HepG2 (cell line): ENCODE results near the gene OR10K1. TPM values are rescaled to one million over a fixed set of nuclear protein-coding genes. Genes with fewer than 3 reads are reported as not detected.

Source experiments
- ATAC-seq: fragments of 200-7000 bp; cut with Tn5 transposase; 3 replicates; pipeline ENCODE4 v1.9.1; 2020; ENCODE audit warnings: mild to moderate bottlenecking, moderate library complexity
- BruUV-seq: library from RNA; stranded (reverse); fragments of 400-500 nt; replicated peaks from 2 replicates; lab custom pipeline; 2021; lab: Mats Ljungman, UMichigan
- CTCF ChIA-PET: fragments of 300-600 bp; formaldehyde crosslinking; extraction: SDS; loops from one replicate; lab custom pipeline; 2021; ENCODE audit warnings: low total read pairs, inconsistent platforms, low intra/inter-chr PET ratio; lab: Yijun Ruan, JAX
- POLR2A ChIA-PET: fragments of 350-600 bp; sonication (Branson Sonifier 250); formaldehyde crosslinking; loops from one replicate; lab custom pipeline; 2020; ENCODE audit warnings: antibody characterized with exemption, inconsistent platforms; lab: Yijun Ruan, JAX
- DNase-seq: peaks from one replicate; pipeline ENCODE4 v3.0.0-alpha.2; 2015; ENCODE audit warnings: low spot score
- FAIRE-seq: peaks from 3 replicates; lab custom pipeline; 2011; peaks lifted over from hg19 to GRCh38; lab: Jason Lieb, UNC
- H2AFZ ChIP-seq: one replicate; pipeline ENCODE4 v1.6.1; 2011; ENCODE audit warnings: low read length, inconsistent platforms
- H3K27ac ChIP-seq: fragments of 300-600 bp; 3 replicates; pipeline ENCODE4 v1.8.0; 2011; ENCODE audit warnings: mixed run types, mild to moderate bottlenecking, mixed read lengths, low read length, inconsistent platforms; ENCODE audit not compliant: insufficient read depth; ENCODE audit errors: extremely low read length
- H3K27me3 ChIP-seq, 2 experiments: fragments of 200-600 bp in 1 of 2; 2 replicates in 1 of 2; 3 replicates in 1 of 2; pipeline versions ENCODE4 v1.6.0 to v1.8.0; 2011; ENCODE audit warnings: low read length in 2 of 2, mild to moderate bottlenecking in 2 of 2, moderate library complexity in 2 of 2, inconsistent platforms in 1 of 2; ENCODE audit not compliant: insufficient read depth in 2 of 2, control insufficient read depth in 1 of 2
- H3K36me3 ChIP-seq, 2 experiments: fragments of 200-600 bp in 1 of 2; replicated peaks in 1 of 2; 2 replicates in 1 of 2; 3 replicates in 1 of 2; pipeline versions ENCODE4 v1.5.1 to v1.8.0; 2011; ENCODE audit warnings: low read length in 2 of 2, inconsistent platforms in 1 of 2; ENCODE audit not compliant: insufficient read depth in 2 of 2, control insufficient read depth in 1 of 2
- H3K4me1 ChIP-seq: 2 replicates; pipeline ENCODE4 v1.5.1; 2012; ENCODE audit warnings: low read length, inconsistent platforms; ENCODE audit not compliant: insufficient read depth
- H3K4me2 ChIP-seq: 2 replicates; pipeline ENCODE4 v1.6.0; 2011; ENCODE audit warnings: low read depth, low read length, inconsistent platforms
- H3K4me3 ChIP-seq, 3 experiments: fragments of 200-600 bp in 1 of 3; sonication (generic), shearing (Covaris generic) in 1 of 3; replicated peaks in 1 of 3; 2 replicates each; pipeline ENCODE4 v1.5.1; 2011 to 2016; ENCODE audit warnings: low read length in 3 of 3, inconsistent platforms in 2 of 3, low read depth in 2 of 3, mild to moderate bottlenecking in 2 of 3, control low read depth in 1 of 3, mixed read lengths in 1 of 3; ENCODE audit not compliant: insufficient read depth in 1 of 3
- H3K79me2 ChIP-seq: one replicate; pipeline ENCODE4 v1.6.1; 2011; ENCODE audit warnings: low read length, inconsistent platforms; ENCODE audit not compliant: insufficient read depth
- H3K9ac ChIP-seq: 2 replicates; pipeline ENCODE4 v1.6.0; 2011; ENCODE audit warnings: mild to moderate bottlenecking, low read depth, low read length, inconsistent platforms; ENCODE audit not compliant: insufficient read depth
- H3K9me3 ChIP-seq: 2 replicates; pipeline ENCODE4 v1.5.1; 2012; ENCODE audit warnings: mild to moderate bottlenecking, low read length
- H4K20me1 ChIP-seq: 2 replicates; pipeline ENCODE4 v1.6.0; 2011; ENCODE audit warnings: inconsistent platforms, mild to moderate bottlenecking, low read length, moderate library complexity; ENCODE audit not compliant: insufficient read depth
- ELF3 ChIP-seq: IDR thresholded peaks from 2 replicates; pipeline ENCODE4 v1.6.1; 2016; ENCODE audit warnings: missing genetic modification reagents, missing compliant biosample characterization
- ETV6 ChIP-seq: sonication (generic); formaldehyde crosslinking; conservative IDR thresholded peaks from 2 replicates; pipeline ENCODE4 v1.4.0; 2020; ENCODE audit warnings: missing genetic modification reagents
- RNF219 ChIP-seq: sonication (generic); formaldehyde crosslinking; IDR thresholded peaks from 2 replicates; pipeline ENCODE4 v1.5.0; 2020; ENCODE audit warnings: mild to moderate bottlenecking, missing genetic modification reagents
- SNAI1 ChIP-seq: sonication (generic); formaldehyde crosslinking; IDR thresholded peaks from 2 replicates; pipeline ENCODE4 v1.5.0; 2020; ENCODE audit warnings: mild to moderate bottlenecking, missing genetic modification reagents, borderline replicate concordance
- THYN1 ChIP-seq: sonication (generic); formaldehyde crosslinking; IDR thresholded peaks from 2 replicates; pipeline ENCODE4 v1.8.1; 2023; ENCODE audit warnings: low read depth, mild to moderate bottlenecking, moderate library complexity, missing genetic modification reagents, borderline replicate concordance
- ZFP90 ChIP-seq: sonication (generic); formaldehyde crosslinking; IDR thresholded peaks from 2 replicates; pipeline ENCODE4 v1.8.0; 2022; ENCODE audit warnings: missing genetic modification reagents, mild to moderate bottlenecking, inconsistent platforms, borderline replicate concordance
- ZNF282 ChIP-seq: fragments of 450-650 bp; IDR thresholded peaks from 2 replicates; pipeline ENCODE4 v1.6.1; 2018; ENCODE audit not compliant: partially characterized antibody
- WGBS: methylation state at CpG from one replicate; pipeline ENCODE4 v1.1.6; 2017; ENCODE audit warnings: low lambda C conversion rate; 5-methylcytosine and 5-hydroxymethylcytosine counted together
- in situ Hi-C: cut with HindIII; loops from 2 replicates; pipeline ENCODE4 v1.10.0; 2017; ENCODE audit warnings: low pct_unique_long_range_greater_than_20kb; ENCODE audit not compliant: extremely low pct_ligation_motif_present
- intact Hi-C: fragments of 100-400 bp; cut with micrococcal nuclease; formaldehyde crosslinking; loops from one replicate; pipeline ENCODE4 v1.10.0; 2022; ENCODE audit not compliant: unreplicated experiment
- polyA plus RNA-seq, 8 experiments: library from polyadenylated mRNA; depleted of rRNA in 3 of 8; stranded (reverse) in 7 of 8; unstranded in 1 of 8; fragments of >200 nt; fragmentation: Illumina TruSeq in 4 of 8; extraction: Trizol in 4 of 8; gene quantifications; 2 replicates each; pipeline versions ENCODE4 v1.2.1 to v1.2.3, GENCODE V29; 2011 to 2016; ENCODE audit warnings: low read depth in 4 of 8, missing spikeins in 1 of 8, mixed read lengths in 1 of 8; ENCODE audit not compliant: insufficient read depth in 1 of 8
- total RNA-seq, 5 experiments: library from RNA; depleted of rRNA; stranded (reverse); fragments of >200 nt; fragmentation: Illumina TruSeq; extraction: Trizol; gene quantifications; 2 replicates each; pipeline ENCODE4 v1.2.3, GENCODE V29; 2016; ENCODE audit warnings: low read depth in 1 of 5
- TF ChIP-seq, protein P1 (sequence below): IDR thresholded peaks from 2 replicates; pipeline ENCODE4 v1.4.0; 2020; ENCODE audit warnings: mild to moderate bottlenecking, missing genetic modification reagents
- TF ChIP-seq, protein P2 (sequence below): IDR thresholded peaks from 2 replicates; pipeline ENCODE4 v1.6.1; 2012; ENCODE audit warnings: low read length, improper control_type of control experiment

Gene OR10K1
- total and polyA plus RNA-seq, 2 of the 13 experiments (the other 11 are each of a cell fraction or from before 2014, with no cell fraction given), result not detected

DNA sequence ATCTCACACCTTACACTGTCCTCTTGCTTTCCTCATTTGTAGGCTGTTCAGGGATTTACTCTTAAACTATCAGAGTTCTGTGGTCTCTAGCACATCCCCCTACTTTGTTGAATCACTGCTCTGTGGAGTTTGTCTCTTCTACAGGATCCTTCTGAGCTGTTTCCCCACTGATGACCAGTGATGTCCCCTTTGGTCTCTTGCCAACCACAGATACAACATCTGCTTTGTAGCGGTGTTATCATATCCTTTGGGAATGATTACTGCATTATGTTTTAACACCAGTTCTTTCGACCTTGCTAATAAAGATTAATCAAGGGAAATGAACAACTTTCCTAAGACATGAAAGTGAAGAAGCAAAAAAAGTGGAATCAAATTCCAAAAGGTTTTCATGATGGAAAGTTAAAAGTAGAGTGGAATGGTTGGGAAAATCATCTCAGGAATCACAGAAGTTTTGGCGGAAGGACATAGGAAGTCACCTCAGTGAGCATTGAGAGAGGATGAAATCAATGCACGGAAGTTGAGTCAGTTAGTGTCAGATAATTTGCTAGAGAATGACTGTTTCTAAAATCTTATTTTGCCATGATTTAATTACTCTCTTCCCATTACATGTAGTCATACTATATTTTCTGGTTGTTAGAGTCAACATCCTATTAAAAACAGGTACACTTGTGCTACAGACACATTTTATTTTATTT is 46.8 kb upstream of the OR10K1 start:
- FAIRE-seq, result no peak
- H3K4me2 ChIP-seq, result no peak overlapping the region
- BruUV-seq, result no TSS peak

DNA sequence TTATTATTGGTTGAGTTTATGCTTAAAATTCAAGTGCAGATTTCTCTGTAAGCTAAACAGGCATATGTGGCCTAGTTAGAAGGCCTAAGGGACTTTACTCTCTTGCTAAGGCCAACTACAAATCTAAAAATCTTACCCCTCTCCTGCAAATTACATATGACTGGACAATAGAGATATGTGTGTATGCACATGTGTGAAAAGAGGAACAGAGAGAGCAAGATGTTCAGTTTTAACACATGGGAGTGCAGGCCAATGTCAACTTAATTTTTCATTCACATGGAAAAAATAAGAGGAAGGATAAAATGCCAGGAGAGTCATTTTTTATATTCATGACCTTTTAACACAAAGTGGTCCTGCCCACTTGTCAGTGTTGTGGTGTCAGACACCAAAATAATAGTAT is 44.0 kb upstream of the OR10K1 start:
- Histone ChIP-seq H2AFZ (no peak overlapping the region), H3K27ac (no peak overlapping the region), H3K9me3 (peaks cover 60% of the 10 kb centered on the region), H3K79me2 (no peaks in the 10 kb centered on the region), H3K36me3 (no peaks in the 10 kb centered on the region), H4K20me1 (no peaks in the 10 kb centered on the region), H3K9ac (no peak overlapping the region), H3K4me2 (no peak overlapping the region), H3K27me3 (no peaks in the 10 kb centered on the region), H3K4me3 (no peak overlapping the region), H3K4me1 (no peaks in the 10 kb centered on the region)
- intact Hi-C loops, result no loop called here
- CTCF ChIA-PET, result no interaction called here
- BruUV-seq, result no TSS peak
- in situ Hi-C loops, result no loop called here
- FAIRE-seq (no peak), DNase-seq (no peak), ATAC-seq (no peak)
- POLR2A ChIA-PET, result no interaction called here
- TF ChIP-seq ZFP90 (CRISPR knock-in tag) (no peak), ETV6 (CRISPR knock-in tag) (no peak), RNF219 (CRISPR knock-in tag) (no peak), THYN1 (CRISPR knock-in tag) (no peak)
- TF ChIP-seq, protein P1, sequence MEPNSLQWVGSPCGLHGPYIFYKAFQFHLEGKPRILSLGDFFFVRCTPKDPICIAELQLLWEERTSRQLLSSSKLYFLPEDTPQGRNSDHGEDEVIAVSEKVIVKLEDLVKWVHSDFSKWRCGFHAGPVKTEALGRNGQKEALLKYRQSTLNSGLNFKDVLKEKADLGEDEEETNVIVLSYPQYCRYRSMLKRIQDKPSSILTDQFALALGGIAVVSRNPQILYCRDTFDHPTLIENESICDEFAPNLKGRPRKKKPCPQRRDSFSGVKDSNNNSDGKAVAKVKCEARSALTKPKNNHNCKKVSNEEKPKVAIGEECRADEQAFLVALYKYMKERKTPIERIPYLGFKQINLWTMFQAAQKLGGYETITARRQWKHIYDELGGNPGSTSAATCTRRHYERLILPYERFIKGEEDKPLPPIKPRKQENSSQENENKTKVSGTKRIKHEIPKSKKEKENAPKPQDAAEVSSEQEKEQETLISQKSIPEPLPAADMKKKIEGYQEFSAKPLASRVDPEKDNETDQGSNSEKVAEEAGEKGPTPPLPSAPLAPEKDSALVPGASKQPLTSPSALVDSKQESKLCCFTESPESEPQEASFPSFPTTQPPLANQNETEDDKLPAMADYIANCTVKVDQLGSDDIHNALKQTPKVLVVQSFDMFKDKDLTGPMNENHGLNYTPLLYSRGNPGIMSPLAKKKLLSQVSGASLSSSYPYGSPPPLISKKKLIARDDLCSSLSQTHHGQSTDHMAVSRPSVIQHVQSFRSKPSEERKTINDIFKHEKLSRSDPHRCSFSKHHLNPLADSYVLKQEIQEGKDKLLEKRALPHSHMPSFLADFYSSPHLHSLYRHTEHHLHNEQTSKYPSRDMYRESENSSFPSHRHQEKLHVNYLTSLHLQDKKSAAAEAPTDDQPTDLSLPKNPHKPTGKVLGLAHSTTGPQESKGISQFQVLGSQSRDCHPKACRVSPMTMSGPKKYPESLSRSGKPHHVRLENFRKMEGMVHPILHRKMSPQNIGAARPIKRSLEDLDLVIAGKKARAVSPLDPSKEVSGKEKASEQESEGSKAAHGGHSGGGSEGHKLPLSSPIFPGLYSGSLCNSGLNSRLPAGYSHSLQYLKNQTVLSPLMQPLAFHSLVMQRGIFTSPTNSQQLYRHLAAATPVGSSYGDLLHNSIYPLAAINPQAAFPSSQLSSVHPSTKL (CRISPR knock-in tag), result no peak
- TF ChIP-seq, protein P2, sequence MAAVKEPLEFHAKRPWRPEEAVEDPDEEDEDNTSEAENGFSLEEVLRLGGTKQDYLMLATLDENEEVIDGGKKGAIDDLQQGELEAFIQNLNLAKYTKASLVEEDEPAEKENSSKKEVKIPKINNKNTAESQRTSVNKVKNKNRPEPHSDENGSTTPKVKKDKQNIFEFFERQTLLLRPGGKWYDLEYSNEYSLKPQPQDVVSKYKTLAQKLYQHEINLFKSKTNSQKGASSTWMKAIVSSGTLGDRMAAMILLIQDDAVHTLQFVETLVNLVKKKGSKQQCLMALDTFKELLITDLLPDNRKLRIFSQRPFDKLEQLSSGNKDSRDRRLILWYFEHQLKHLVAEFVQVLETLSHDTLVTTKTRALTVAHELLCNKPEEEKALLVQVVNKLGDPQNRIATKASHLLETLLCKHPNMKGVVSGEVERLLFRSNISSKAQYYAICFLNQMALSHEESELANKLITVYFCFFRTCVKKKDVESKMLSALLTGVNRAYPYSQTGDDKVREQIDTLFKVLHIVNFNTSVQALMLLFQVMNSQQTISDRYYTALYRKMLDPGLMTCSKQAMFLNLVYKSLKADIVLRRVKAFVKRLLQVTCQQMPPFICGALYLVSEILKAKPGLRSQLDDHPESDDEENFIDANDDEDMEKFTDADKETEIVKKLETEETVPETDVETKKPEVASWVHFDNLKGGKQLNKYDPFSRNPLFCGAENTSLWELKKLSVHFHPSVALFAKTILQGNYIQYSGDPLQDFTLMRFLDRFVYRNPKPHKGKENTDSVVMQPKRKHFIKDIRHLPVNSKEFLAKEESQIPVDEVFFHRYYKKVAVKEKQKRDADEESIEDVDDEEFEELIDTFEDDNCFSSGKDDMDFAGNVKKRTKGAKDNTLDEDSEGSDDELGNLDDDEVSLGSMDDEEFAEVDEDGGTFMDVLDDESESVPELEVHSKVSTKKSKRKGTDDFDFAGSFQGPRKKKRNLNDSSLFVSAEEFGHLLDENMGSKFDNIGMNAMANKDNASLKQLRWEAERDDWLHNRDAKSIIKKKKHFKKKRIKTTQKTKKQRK, result no peak

More for the DNA sequence above, 46.8 kb upstream of the OR10K1 start:
- POLR2A ChIA-PET, result no interaction called here
- TF ChIP-seq ZNF282 (no peak), SNAI1 (CRISPR knock-in tag) (no peak), ELF3 (CRISPR knock-in tag) (no peak)
- no peaks in the 10 kb centered on the region for H3K4me1 ChIP-seq
- no peaks in the 10 kb centered on the region for H4K20me1 ChIP-seq
- peaks cover 54% of the 10 kb centered on the region for H3K9me3 ChIP-seq
- in situ Hi-C loops (no loop called here), intact Hi-C loops (no loop called here)
- no peak overlapping the region for H3K27ac ChIP-seq
- no peak overlapping the region for H3K4me3 ChIP-seq
- DNase-seq (no peak), ATAC-seq (no peak)
- no peak overlapping the region for H2AFZ ChIP-seq
- CTCF ChIA-PET, result no interaction called here
- 32% methylated on average over 4 of the region's 4 CpGs for WGBS
- H3K36me3 ChIP-seq, result no peaks in the 10 kb centered on the region
- H3K27me3 ChIP-seq, result no peaks in the 10 kb centered on the region
- no peaks in the 10 kb centered on the region for H3K79me2 ChIP-seq
- no peak overlapping the region for H3K9ac ChIP-seq
